ENCODE measurements around the gene DENND4C.

The DENND4C gene

GRCh38 chr9:19420877-19421276 lies 190.4 kb downstream of the DENND4C start:
- no peak for DNase-seq

All from NCI-H2171 treated with DMSO at 0.1 percent for 48 hours (cell line).